Amygdala (tissue), 56 donors: ENCODE results near the gene RASAL1.

Experiments used
- DNase-seq, 56 donors: peaks; one replicate each; lab custom pipeline; 2025; lab: John Stamatoyannopoulos, UW

Gene RASAL1

DNA sequence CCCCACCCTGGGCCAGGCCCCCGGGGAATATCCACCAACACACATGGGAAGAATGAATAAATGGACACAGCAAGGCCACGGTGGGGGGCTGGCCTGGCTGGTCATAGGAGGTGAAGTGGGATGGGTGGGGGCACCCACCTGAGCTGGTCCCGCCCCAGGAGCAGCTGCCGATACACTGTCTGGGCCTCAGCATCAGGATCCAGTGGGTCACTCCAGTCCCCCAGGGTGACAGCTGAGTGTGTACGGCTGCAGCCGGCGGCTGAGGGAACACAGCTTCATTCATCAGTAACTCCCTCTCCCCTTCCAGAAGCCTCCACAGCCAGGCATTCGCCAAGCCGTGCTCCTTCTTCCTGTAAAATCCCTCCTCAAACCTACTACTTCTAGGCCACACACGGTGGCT lies 33.8 kb downstream of the RASAL1 start:
- peak in 3 of 56 donors; percentile 17 to 45 (median 26) for DNase-seq

DNA sequence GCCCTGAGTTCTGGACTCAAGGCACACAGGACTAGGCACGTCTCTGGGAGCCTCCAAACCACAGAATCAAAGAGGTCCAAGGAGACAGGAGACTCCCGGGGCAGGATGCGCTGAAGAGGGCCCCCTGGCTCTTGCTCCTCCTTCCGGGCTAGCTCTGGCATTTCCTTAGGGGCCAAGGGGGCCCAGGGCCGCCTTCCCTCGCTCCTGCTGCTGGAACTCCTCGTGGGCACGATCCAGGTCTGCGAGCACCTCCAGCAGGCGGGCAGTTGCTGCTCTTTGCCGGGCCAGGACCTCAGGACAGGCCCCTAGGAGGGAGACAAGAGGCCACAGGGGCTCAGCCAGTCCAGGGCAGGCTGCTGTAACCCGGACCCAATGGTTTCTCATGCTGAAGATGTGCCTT lies 35.8 kb downstream of the RASAL1 start:
- no peak for DNase-seq

DNA sequence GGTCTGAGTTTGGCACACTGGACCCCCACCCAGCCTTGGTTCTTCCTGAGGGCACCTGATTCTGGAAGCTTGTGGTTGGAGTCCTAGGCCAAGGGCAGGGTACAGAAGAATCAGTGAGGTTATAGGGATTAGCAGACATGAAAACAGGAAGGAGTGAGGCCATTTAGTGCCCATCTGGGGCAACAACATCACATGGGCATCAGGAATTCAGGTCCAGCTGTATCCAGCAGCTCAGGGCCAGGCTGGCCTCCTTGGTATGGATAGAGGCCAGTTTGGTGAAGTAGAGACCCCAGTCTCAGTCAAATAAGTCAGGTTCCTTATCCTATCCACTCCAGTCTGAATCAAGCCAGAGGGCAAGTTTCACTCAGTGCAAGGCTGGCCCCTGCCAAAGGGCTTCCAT lies 36.2 kb downstream of the RASAL1 start:
- no peak for DNase-seq

DNA sequence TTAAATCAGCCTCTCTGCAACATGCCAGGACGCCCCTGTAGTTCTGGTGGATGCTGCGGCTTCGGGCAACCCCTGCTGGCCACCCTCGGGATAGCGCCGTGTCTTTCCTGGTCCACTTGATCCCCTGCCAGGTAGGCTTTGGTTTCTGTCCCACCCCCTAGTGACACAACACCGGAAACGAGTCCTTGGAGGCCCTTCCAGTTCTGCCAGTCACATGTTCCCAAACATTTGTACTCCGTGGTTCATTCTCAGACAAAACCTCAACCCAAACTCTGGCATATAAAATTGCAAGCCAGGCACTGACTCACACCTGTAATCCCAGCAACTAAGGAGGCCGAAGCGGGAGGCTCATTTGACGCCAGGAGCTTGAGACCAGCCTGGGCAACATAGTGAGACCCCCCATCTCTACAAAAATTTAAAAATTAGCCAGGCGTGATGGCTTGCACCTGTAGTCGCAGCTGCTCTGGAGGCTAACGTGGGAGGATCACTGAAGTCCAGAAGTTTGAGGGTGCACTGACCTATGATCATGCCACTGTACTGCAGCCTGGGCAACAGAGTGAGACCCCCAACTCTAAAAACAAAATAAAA lies 37.0 kb downstream of the RASAL1 start:
- DNase-seq, result peak in 55 of 56 donors; percentile 13 to 90 (median 73)

DNA sequence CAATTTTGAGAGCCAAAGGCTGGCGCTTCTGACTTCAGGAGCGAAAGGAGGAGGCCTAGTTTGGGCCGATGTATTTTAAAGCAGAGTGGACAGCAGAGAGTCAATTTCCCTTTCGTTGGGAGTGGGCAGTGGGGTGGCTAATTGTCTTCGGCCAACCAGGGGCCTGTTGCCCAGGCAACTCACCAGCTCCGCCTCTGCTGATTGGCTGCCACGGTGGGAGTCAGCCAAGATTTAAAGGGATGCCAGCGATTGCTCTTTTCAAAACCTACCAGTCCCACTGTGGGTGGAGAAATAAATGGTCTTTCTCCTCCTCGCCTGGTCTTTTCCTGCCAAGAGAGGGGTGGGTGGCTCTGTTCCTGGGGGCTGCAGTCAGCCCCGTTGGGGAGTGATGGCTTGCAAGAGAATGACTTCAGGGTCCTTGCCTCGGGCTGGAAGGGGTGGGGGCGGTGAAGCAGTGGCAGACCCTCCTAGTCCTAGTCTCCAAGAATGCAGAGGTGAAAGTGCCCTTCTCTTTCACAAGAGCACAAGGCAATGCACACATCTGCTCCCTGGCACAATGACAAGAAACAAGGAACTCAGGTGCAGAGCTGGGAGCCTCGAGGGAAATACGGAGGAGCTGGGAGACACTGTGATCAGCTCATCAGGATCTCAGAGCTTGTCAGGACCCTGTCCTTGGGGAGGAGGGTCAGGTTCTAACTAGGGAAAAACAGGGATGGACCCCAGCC lies 37.7 kb downstream of the RASAL1 start:
- peak in 55 of 56 donors; percentile 47 to 94 (median 82) for DNase-seq

DNA sequence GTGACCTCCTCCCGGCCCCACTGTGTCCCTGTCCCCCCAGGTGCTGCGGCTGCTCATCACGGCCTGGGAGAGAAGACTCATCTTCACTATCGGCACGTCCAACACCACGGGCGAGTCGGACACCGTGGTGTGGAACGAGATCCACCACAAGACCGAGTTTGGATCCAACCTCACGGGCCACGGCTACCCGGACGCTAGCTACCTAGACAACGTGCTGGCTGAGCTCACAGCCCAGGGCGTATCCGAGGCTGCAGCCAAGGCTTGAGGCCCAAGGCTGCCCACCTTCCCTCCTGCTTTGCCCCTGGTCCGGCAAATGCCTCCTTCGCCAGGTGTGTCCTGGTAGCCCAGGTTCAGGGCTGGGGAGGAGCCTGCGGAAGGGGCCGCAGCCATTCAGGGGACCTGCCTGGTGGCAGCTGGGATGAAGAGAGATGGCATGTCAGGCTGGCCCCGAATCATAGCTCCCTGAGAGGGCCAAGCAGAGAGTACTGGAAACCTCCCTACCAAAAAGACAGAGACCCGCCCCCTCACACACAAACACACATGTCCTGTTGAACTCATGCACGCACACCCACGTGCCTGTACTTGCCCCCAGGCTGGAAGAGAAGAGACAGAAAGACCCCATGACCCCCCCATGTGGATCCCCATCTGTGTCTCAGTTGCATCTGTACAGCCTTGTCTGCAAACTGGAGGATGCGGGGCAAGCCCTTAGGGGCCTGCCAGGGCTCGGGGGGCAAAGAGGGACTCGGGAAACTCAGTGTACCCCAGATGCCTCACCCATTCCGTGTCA lies 38.7 kb downstream of the RASAL1 start:
- peak in 2 of 56 donors; percentile 37 to 41 for DNase-seq

DNA sequence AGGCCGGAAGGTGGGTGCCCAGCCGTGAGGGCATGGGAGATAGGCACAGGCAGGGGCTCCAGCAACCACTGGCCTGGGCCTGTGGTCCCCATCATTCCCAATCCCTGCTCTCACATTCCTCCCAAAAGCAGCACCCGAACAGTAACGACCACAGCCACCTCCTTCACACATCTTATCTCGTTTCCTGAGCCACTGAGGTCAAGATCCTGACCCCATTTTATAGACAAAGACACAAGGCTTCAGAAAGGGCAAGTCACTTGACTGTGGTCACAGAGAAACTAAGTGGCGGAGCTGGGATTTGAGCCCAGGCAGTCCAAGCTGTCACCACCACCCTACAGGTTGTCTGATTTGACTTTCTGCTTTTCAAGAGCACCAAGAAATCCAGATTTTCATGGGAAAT lies 40.2 kb downstream of the RASAL1 start:
- DNase-seq, result no peak

DNA sequence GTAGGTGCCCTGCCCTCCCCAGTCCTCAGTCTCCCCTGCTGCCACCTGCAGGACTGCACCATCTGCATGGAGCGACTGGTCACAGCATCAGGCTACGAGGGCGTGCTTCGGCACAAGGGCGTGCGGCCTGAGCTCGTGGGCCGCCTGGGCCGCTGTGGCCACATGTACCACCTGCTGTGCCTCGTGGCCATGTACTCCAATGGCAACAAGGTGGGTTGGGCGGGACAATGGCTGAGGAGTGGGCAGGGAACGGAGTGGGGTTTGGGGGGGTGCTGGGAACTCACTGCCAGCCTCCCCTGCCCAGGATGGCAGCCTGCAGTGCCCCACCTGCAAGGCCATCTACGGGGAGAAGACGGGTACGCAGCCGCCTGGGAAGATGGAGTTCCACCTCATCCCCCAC lies 40.8 kb downstream of the RASAL1 start:
- DNase-seq, result no peak

DNA sequence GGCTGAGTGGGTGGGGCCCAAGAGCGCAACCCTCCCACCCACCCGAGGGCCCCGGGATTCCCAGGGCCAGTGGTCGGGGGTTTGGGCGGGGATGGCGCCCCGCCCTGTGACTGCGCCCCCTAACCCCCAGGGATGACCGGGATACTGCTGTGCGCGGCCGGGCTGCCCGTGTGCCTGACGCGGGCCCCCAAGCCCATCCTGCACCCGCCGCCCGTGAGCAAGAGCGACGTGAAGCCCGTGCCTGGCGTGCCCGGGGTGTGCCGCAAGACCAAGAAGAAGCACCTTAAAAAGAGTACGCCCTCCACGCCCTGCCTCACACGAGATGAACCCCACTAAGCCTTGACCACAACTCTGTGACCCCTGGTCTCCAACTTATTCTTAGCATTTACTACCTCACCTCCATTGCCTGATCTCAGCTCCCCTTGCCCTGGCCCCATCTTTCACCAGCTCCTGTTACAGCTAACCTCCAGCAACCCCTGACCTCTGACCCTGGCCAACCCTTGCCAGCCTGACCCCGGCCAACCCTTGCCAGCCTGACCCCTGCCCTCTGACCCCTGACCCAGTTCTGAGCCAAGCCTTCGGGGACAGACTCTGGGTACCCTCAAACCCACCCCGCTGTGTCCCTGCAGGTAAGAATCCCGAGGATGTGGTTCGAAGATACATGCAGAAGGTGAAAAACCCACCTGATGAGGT lies 42.0 kb downstream of the RASAL1 start:
- peak in 2 of 56 donors; percentile 13 to 24 for DNase-seq

DNA sequence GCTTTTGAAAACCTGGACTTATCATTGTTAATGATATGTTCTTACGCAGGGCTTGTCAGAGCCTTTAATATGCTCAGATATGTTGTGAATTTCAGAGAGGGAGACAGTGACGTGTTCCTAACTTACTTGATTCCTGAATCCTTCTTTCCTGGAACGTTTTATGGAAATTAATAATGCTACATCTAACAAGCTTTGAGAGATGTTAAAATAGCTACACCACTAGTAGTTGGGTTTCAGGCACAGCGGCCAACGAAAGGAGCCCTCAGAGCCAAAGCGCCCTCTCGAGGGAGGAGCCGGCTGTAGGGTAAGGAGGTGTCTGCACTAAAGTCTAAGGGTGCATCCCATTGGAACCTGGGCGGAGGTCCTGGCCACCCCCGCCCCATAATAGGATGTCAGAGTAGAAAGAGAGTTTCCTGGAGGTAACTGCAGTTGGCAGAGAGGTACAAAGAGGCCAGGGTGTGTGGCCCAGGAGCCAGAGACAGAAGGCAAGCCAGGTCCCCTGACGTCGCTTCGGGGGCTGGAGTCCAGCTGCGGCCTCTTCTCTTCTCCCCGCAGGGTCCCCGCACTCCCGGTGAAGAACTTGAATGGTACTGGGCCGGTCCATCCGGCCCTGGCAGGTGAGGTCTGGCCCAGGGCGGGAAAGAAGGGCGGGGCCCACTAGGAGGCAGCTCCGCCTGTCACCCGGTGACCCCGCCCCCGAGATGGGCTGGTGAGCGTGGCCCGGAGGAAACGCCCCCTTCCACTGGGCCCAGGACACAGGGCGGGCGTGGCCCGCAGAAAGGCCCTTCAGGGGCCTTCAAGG lies 42.8 kb downstream of the RASAL1 start:
- DNase-seq, result peak in 2 of 56 donors; percentile 10 to 22

DNA sequence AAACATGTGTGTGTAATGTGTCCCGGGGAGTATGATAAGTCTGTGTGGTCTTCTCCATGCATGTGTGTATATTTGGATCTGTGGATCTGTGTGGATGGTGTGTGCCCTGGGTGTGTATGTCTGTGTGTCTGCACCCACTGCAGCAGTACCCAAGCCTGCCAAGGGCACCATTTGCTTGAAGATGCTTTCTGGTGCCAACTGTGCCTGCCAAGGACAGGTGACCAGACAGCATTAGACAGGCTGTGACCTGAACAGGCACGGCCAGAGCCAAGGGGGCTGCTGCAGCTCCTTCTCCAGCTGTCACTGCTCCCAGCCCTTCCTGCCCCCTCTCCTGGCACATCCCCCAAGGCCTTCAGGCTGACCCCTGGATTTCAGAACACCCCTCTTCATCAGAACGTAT lies 44.1 kb downstream of the RASAL1 start:
- DNase-seq, result peak in 1 of 56 donors; percentile 24

DNA sequence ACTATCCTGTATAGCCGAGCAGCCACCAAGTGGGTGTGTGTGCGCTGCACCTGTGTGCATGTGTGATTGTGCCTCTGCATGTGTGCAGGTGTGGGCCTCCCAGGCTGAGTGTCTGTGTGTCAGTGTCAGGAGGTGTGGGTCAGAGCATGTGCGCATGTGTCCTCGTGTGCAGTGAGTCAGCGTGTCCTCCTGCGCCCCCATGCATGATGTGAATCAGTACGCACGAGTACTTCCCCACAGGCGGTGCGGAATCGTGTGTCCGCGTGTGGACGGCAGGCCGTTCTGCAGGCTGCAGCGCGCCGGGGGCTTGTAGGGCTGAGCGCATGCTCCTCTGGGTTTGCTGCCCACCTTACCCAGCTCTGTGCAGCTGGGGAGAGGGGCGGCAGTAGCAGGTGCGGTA lies 44.8 kb downstream of the RASAL1 start:
- peak in 13 of 56 donors; percentile 5 to 33 (median 15) for DNase-seq

DNA sequence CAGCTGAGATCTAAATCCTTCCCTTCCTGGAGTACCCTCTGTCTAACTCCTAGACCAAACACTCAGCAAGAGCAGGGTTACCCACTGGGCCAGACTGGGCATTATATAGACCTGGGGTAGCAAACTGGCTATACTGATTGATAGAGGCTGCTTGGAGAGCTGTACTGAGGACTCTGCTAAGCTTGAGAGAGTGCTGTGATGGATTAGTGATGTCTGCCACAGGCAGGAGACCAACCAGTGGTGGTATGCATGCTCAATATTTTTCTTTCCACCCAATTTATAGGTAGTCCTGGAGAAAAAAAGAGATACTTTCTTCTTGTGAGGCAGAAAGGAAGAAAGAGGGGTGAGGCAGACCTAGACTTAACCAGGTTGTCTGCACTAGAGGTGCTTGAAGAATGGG lies 45.7 kb downstream of the RASAL1 start:
- no peak for DNase-seq

DNA sequence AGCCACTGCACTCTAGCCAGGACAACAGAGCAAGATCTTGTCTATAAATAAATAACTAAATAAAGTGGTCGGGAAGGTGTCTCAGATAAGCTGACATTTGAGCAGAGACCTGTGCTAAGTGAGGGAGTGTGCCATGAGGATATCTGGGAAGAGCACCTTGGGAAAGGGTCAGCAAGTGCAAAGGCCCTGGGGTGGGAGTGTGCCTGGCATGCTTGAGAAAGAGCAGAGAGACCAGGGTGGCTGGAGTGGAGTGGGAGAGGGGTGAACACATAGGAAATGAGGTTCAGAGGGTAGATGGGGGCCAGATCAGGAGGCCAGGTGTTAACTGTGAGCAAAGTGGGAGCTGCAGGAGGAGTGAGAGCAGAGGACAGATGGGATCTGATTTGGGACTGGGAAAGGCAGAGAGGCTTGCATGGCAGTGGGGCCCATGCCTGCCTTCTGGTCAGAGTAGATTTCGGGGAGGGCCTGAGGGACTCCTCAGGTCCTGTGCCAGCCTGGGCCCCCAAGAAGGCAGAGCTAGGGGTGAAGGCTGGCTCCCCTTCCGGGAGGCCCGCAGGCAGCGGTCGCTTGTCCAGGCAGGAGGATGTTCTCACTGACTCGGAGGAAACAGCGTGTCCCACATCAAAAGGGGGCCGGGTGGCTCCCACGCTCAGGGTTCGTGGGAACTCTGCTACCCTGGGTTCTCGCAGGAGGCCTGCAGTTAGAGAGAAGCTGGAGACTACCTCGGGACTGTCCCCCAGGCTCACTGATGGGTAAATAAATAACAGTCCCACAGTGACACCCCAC lies 46.4 kb downstream of the RASAL1 start:
- no peak for DNase-seq

DNA sequence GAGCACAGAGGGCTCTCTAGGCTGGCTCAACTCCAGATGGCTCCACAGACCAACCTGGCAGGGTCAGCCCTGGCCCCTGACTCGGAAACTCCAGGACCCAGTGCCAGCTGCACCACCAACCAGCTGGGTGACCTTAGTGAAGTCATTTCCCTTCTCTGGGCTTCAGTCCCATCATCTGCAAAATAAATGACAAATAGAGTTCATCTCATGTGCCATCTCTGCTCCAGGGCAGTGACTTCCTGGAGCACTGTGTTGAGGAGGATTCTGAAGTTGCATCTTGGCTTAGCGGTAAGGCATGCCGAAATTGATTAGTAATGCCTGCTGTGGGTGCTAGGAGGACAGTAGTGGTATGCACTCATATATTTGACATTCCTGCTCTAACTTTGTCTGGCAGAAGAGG lies 47.5 kb downstream of the RASAL1 start:
- no peak for DNase-seq

DNA sequence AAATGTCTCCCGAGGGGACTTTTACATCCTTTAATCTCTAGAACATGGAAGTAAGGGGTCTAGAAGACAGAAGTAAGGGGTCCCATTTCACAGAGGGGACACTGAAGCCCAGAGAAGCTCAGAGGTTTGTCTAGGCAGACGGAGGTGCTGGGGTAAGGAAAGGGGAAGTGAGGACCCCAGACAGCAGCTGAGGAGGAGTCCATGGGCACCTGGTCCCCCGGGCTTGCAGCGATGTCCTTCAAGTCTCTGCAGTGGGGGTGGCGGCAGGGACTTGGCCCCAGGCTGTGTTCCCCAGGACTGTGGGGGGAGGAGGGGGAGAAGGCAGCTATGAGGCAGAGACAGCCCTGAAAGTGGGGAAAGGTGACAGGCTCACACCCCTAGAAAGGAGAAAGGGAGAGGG lies 48.4 kb downstream of the RASAL1 start:
- no peak for DNase-seq

DNA sequence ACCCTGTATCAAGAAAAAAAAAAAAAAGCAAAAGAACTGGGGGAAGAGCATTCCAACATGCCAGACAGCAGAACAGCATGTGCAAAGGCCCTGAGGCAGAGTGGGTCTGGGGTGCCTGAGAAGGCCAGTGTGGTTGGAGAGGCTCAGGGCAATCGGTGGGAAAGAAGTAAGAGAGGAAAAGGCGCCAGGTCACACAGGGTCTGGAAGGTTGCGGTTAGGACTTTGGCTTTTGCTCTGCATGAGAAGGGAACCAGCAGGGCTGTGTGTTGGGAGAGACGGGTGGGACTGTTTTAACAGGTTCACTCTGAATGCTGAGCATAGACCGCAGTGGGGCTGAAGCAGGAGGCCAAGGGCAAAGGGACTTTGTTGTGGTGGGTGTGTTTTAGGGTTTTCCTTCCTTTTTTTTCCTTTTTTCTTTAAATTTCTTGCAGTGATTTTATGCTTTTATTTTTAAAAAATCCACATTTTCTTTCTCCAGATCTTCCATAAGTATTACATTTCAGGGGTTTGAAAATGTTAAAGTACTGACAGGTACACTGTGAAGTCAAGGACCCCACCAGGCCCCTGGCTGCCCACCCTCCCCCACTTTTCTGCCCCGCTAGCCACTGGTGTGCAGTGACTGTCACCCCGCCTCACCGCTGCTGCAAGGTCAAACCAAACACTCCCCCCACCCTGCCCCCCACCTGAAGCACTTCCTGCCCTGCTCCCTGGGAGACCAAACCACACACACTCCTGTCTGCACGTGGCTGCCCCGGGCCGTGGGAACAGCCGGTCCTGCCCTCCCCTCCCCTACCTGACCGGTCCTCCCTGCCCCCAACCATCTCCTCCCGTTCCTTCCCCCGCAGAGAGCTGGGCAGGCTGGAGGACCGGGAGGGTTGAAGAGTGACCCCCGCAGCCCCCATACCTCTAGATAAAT lies 49.1 kb downstream of the RASAL1 start:
- no peak for DNase-seq

DNA sequence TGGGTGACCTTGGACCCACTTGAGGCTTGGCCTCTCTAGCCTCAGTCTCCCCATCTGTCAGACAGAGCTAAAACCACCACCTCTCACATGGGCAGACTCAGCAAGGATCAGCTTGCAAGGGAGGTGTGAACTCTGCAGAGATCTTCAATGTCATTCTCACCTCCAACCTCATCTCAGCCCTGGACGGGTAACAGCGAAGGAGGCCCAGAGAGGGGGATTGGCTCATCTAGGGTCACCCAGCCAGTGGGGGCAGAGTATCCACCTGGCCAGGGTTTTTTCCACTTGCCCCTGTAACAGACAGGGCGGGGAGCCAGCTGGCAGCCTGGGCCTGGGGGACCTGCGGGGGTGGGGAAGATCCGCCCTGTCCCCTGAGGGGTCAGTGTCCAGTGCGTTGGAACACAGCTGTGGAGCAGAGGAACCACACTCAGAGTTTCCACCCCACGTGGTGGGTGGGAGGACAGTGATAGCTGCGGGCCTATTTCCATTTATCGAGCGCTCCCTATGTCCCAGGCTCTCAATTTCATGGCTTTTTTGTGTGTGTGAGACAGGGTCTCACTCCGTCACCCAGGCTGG lies 51.6 kb downstream of the RASAL1 start:
- DNase-seq, result no peak
